Amniotic stem cell (primary cell): ENCODE data around the gene RCCD1.

Experiments
- DNase-seq: peaks from one replicate; lab custom pipeline; 2025; lab: John Stamatoyannopoulos, UW

The RCCD1 gene

DNA sequence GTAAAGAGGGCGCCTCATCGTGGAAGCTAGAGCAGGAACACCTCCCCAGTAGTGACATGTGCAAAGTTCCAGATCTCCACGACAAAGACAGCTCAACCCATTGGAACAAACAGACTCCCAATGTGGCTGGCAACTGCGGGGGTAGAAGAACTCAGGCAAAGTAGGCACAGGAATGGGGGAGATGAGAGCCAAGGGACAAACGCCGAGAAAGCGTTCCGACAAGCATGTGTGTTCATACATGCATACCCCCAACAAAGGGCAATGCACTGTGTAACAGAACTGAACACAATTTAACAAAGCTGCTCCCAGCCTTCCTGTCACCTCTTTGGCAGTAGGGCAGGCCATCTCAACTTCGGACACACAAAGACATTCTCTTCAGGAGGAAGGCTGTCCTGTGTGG, 11.6 kb downstream of the RCCD1 start:
- no peak for DNase-seq

DNA sequence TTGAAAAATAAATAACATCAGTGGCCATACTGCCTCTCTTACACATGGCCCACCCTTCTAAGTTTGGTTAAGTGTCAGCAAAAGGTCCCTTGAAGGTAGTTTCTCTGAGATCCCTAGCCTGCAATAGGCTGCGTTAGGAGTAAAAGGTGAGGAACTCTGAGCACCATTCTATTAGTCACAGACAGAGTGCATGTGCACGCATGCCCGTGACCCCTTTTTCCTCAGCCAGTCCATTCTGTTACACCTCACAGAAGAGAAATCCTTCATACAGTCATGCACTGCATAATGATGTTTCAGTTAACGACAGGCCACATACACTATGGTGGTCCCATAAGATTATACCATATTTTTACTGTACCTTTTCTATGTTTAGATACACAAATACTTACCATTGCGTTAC, 12.5 kb downstream of the RCCD1 start:
- DNase-seq, result no peak

DNA sequence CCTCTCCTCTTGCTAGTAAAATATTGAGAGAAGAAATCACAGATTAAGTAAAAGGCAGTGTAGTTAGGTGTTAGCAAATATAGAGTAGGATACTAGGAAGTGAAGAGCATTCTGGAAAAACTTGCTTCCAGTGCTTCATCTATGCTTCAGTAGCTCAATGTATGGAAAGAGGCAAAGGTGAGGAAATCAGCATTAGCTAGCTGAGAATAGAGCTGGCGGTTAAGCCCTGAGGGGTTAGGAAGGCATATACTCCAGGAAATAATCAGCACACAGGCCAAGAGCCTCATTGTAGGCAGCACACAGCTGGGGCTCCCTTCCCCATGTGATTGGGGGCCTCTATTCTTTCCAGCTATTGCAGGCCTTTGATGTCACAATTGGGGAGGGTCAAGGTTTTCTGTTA, 13.8 kb downstream of the RCCD1 start:
- DNase-seq, result no peak

DNA sequence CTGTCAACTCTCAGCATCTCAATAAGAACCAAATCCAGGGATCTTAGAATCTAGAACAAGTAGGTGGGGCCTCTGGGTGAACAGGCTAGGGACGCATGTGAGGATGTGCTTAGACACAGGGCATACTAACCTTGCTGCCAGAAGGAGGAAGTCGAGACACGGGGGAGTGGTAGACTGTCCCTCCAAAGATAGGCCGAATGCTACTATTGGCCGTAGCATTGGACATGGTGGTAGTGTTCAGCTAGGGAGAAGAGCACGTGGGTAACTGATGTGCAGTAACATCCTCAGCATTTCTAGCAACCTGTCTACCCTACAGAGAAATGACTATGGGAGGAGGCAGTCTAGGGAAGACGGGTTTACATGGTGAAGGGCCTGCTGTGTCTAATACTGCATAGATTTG, 15.6 kb downstream of the RCCD1 start:
- no peak for DNase-seq

DNA sequence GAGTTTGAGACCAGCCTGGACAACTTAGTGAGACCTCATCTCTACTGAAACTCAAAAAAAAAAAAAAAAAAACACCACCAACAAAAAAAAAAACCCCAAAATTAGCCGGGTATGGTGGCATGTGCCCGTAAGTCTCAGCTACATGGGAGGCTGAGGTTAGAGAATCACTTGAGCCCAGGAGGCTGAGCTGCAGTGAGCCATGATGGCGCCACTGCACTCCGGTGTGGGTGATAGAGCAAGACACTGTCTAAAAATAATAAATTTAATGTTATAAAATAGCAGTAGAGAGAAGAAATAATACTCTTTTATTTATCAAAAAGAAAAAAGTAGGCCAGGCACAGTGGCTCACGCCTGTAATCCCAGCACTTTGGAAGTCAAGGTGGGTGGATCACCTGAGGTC, 17.4 kb downstream of the RCCD1 start:
- no peak for DNase-seq

DNA sequence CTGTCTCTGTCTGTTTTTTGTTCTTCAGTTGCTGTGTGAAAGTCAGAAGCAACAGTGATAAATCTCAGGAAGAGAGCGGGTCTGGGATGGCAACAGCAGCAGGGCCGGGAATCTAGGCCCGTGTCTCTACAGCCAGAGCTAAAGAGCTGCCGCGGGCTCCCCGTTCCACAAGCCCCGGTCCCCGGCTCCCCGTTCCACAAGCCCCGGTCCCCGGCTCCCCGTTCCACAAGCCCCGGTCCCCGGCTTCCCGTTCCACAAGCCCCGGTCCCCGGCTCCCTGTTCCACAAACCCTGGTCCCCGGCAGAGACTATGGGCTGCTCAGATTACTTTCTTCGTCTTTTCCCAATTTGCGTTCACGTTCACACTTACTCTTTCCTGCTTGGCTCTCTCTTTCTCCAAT, 19.5 kb downstream of the RCCD1 start:
- no peak for DNase-seq

DNA sequence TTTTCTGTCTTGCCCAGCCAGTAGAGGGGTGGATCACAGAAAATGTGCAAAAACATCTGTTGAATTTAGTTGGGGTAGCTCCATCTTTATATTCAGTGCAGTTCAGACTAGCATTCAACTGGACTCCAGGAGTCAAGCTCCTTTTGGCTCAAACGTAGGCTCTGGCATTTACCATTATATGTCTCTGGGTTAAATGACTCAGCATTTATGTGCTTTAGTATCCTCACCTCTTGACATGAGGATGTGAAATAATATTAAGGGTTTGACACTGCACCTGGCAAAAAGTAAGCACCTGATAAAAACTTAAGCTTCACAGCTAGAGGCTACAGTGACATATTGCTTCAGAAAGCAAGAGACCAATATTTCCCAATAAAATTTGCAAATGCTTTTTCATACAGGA, 24.9 kb downstream of the RCCD1 start:
- no peak for DNase-seq

DNA sequence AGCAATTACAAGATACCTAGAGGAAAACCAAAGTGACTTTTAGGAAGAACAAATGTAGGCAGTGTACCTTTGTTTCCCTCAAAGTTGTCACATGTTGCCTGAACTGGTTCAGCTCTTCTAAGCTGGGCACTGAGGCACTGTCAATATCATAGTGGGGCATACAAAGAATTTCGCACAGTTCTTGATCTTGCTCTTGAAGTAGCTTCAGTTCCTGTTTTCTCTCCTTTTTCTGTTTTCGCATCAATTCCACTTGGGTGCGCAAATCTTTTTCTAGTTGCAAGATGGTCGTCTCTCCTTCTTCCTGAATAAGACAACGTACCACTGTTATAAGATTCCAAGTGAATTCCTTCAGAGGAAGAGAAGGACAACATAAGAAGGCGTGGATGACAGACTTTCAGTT, 27.0 kb downstream of the RCCD1 start:
- no peak for DNase-seq

DNA sequence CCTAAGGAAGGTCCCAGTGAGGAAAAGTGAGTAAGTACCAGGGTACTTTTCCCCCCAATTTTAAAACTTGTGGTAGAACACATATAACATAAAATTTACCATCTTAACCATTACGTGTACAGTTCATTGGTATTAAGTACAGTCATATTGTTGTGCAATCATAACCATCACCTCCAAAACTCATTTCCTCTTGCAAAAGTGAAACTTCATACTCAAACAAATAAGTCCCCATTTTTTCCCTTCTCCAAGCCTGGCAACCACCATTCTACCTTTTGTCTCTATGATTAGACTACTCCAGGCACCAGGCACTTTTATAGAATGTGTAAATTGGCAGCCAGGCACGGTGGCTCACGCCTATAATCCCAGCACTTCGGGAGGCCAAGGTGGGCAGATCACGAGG, 27.5 kb downstream of the RCCD1 start:
- DNase-seq, result no peak

- DNase-seq, result no peak
Measured at GRCh38 chr15:90986790-90987507, 32.3 kb downstream of the RCCD1 start.

DNA sequence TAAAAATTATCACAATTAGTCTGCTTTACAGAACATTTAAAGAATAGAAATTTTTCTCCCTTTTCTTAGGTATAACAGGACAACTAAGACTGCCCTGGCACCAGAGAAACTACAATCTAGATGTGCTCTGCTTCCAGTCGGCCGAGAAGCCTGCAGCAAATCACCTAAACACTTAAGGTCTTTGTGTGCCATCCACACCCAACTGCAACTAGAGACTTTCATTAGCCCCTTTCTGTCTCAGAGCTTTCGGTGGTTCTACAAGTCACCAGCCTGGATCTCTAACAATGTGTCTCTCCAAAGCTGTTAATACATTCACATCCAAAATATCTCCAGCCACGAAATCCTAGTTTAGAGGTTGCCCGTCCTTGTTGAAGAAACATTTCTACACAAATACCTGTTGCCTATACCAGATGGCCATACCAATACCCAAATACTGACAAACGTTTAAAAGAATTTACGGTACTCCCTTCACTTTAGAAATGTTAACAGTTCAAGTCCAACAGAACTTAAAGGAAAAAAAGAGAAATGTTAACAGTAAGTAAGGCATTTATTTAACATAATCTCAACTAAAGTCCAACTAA, 33.0 kb downstream of the RCCD1 start:
- DNase-seq, result no peak

- no peak for DNase-seq
Measured at GRCh38 chr15:90988296-90988695, 33.6 kb downstream of the RCCD1 start.

GRCh38 chr15:90989040-90989768, 34.5 kb downstream of the RCCD1 start:
- DNase-seq, result no peak

DNA sequence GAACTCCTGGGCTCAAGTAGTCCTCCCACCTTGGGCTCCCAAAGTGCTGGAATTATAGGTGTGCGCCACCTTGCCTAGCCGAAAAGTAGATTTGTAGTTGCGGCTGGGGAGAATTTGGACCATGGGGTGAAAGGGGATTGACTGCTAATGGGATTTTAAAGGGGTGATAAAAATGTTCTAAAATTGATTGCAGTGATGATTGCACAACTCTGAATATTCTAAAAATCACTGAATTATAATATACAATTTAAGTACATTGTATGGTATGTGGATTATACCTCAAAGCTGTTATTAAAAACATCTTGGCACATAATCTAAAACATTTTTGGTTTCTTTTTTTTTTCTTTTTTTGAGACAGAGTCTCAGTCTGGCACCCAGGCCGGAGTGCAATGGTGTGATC, 35.8 kb downstream of the RCCD1 start:
- no peak for DNase-seq

DNA sequence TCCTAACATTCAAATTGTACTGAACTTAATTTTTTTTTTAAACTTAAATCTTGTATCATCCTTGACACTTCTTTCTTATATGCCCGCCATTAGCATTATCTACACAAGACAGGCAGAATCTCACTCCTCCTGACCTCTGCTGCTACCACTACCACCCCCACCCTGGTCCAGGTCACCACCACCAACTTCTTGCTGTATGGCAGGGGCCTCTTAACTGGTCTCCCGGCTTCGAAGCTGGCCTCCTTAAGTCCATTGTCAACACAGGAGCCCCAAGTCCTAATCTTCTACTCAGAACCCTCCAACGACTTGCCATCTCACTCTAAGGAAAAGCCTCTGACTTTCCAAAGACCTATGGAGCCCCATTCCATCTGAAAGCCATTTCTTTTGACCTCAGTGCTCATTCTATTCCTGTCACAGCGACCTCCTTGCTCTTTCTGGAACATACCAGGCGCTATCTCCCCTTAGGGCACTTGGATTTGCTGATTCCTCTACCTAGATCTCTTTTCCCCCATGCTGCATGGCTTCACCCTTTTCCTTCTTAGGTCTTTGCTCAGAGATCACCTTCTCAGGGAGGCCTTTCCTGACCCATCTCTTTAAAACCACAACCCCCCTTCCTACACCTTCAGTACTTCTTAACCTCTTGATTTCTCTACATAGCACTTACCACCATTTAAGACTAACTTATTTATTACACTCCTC, 37.1 kb downstream of the RCCD1 start:
- no peak for DNase-seq

DNA sequence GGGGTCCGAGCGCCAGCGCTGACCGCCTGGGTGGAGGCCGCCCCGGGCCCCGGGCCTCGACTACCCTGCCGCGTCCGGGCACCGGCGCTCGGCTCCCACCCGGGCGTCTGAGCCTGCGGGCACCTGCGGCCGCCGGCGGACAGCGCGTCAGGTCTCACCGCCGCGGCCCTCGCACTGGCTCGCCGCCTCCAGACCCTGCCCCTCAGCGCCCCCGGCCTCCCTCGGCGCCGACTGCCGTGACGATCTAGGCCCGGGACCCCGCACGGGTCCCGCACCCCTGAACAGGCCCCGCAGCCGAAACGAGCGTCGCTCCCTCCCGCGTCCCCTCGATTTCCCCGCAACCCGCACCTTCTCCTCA, 39.4 kb downstream of the RCCD1 start:
- DNase-seq, result no peak

GRCh38 chr15:90994417-90995311, 40.0 kb downstream of the RCCD1 start, which contains the start of gene PRC1:
TSS of gene PRC1 (minus strand) at chr15:90994535. CDS start at chr15:90994417, 118 bp downstream.
- peak; percentile 99 for DNase-seq

GRCh38 chr15:90998737-90999136, 44.1 kb downstream of the RCCD1 start:
- no peak for DNase-seq

DNA sequence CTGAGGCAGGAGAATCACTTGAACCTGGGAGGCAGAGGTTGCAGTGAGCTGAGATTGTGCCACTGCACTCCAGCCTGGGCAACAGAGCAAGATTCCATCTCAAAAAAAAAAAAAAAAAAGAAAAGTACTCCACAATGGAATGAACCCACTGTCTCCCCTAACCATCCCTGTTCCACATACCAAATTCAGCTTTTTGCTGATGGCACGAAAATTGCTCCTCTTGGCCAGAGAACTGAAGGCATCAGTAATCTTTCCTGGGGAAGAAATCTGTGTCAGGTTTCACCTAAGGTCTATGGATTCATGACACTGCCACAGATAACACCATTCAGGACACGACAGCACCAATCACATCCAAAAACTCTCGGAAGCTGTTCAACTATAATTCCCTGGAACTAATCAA, 46.5 kb downstream of the RCCD1 start:
- DNase-seq, result no peak

DNA sequence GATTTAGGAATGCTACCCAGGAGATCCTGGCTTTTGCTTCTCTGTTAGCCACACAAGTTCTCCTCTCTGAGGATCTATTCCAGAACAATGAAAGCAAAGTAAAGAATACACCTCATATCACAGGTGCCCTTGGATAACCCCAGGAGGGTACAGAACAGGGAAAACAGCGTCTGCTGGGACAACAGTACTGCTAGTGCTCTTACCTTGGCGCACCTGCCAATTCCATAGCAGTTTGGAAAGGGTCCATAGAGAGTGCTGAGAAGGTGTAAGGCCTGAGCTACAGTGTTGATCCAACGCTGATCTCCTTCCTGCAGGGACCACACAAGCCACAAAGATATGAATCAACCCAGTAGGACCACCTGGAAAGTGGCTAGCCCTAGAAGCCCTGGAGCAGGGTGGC, 52.6 kb downstream of the RCCD1 start:
- no peak for DNase-seq
